ENCODE measurements around the gene ROR2.

Gene ROR2

GRCh38 chr9:91789941-91790340 lies 160.1 kb downstream of the ROR2 start:
- no peak for DNase-seq

- no peak for DNase-seq
These were observed 162.1 kb downstream of the ROR2 start for GRCh38 chr9:91787931-91788330.

- DNase-seq, result no peak
These were observed 163.7 kb downstream of the ROR2 start for GRCh38 chr9:91786132-91786896.

- no peak for DNase-seq
These were observed 164.6 kb downstream of the ROR2 start for GRCh38 chr9:91785447-91785842.

- DNase-seq, result no peak
These were observed 165.2 kb downstream of the ROR2 start for GRCh38 chr9:91784673-91785446.

- no peak for DNase-seq
These were observed 166.0 kb downstream of the ROR2 start for GRCh38 chr9:91783876-91784672.

DNA sequence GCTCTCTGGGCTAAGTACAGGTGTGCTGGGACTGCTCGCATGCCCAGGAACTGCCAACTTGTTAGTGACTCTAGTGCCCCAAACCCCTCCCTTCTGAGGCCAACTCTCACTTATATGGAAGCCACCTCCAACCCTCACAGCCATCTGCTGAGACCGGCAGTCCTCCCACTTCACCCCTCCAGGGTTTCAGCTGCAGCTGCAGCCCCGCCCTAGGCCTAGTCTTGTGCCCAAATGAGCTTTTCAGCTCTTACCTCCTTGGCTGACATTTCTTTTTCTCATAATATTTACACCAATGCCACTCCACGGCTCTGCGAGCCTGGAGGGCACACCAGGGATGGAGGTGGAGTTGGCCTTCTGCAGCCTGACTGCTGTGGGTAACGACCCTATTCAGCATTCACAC lies 166.6 kb downstream of the ROR2 start:
- no peak for DNase-seq

DNA sequence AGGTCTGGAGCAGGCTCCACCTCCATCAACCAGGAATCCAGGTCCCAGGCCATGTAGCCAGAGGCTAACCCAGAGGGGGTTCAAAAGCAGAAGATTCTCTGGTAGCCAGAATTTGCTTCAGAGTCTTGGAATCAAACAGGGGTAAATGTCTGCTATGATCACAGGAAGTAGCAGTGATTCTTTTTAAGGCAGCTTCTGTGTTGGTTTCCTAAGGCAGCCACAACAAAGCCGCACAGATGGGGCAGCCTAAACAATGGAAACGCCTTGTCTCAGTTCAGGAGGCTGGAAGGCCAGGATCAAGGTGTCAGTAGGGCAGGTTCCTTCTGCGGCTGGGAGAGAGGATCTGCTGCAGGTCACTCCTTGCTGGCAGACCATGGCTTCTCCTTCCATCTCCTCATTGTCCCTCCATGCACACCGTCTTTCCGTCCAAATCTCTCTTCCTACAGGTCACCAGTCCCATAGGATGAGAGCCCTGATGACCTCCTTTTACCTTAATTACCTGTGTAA lies 167.3 kb downstream of the ROR2 start:
- DNase-seq, result no peak

GRCh38 chr9:91781906-91782305 lies 168.1 kb downstream of the ROR2 start:
- DNase-seq, result no peak

DNA sequence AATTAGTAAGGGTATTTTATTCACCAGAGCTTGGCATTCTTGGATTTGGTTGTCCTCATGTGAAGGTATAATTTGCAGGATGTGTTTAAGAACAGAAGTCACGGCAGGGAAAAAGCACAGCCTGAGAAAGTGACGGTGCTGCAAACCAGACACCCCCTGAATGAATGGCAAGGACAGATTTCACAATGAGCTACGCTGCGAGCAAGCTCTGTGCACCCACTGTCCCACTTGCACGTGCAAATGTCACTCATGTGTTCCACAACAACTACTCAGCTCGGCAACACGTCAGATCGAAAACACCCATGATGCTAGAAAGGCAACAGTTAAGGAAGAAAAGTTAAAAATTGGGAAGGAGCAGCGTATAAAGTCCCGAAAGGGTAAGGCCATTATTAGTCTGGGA lies 168.9 kb downstream of the ROR2 start:
- DNase-seq, result no peak

DNA sequence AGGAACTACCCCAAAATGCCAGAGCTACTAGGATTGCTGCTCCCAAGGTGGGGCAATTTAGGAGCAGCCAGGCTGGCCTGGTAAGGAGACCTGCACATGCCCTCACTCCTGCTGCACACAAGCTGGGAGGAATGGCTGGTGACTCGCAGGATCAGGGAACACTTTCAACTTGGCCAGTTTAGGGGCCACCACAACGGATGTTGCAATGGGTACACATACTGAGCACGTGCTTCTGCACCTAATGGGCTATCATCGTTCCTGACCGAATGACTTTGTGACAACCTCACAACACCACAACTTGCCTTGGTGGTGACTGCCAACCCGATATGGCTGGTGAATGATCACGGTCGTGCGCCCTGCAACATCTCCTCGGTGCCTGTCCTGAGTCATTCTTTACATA lies 172.0 kb downstream of the ROR2 start:
- no peak for DNase-seq

DNA sequence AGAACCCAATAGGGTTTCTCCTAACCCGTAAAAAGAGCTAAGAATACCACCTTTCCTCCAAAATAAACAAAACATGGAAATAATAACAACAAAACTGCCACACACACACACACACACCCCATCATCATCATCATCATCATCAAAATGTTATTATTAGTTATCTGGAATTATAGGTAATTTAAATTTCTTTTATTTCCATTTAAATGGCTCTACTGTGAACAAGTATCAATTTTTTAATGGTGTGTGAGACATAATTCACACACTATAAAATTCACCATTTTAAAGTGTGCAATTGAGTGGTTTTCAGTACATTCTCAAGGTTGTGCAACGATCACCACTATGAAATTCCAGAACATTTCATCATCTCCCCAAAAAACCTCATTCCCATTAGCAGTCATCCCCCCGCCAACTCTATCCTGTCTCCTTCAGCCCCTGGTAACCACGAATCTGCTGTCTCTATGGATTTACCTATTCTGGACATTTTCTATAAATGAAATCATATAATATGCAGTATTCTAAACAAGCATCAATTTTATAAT lies 172.7 kb downstream of the ROR2 start:
- no peak for DNase-seq

DNA sequence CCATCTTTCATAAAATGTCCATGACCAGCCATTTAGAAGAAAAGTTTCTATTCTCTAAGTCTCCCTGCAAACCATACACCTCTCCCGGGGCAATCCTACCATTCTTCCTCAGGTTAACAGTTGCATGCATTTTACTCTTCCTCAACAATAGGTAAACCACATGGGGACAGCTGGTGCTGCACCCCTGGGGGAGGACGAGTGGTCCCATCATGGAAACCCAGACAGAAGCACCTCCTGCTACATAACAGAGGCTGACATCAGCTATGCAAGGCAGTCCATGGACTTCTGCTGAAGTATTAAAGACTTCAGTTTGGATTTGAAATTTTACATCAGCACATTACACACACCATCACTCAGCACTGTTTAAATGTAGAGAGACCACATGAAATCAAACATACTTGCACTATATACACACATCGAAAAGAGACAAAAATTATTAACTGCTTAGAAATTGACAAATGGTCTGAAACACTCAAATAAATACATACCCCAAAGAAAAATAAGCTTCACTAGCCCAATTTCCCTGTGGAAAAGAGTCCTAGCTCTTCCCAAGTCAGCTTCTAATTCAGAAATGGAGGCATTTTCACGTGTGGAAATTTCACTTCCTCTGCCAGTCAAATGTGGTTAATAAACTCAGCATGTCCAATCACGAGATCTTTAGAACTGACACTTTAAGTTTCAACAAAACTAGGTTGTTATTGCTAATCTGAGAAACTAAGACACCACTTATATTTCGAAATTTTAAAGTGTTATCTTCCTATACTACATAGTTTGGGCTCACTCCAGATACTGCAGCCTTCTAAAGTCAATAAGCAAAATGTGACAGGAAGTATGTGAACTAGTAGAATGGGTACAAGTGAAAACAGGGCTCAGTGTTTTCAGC lies 173.4 kb downstream of the ROR2 start:
- no peak for DNase-seq

DNA sequence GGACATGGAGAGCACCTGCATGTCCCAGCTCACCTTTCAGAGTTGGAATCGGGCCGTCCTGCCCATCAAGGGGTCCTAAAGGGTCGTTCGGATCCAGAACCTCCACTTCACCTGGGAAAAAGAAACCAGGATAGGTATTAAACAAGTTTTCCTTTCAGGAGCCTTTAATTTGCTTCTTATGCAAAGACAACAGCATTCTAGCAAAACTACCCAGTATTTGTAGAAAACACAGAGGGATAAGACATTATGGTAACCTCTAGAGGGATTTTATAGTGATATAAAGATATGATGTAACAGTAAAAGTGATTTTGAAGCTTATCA lies 174.4 kb downstream of the ROR2 start:
- no peak for DNase-seq

DNA sequence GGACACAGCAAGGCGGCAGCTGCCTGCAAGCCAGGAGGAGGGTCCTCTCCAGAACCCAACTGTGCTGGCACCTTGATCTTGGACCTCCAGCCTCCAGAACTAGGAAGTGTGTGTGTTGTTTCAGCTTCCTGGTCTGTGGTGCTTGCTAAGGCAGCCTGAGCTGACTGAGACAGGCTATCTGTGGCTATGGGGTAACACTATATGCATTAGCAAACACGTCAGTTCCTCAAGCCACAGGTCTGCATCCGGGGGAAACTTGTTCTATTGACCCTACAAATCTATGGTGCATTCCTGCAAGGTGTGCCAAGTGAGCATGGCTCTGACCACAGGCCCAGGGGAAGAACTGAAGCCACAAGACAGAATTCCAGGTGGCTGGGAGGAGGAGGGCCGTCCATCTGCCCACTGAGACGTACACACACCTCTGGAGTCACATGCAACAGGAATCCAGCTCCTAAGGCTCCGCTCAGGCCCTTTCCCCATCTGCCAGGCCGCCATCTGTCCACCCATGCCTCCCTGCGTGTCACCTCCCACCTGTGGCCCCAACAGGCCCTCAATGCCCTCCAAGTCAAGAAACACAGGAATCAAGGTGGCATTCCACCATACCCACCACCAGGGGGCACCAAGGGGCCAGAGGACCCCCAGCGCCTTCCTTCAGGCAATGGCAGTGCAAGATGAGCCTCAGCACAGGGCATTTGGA lies 174.9 kb downstream of the ROR2 start:
- DNase-seq, result peak; percentile 55 to 62

GRCh38 chr9:91773156-91773555 lies 176.9 kb downstream of the ROR2 start:
- no peak for DNase-seq

DNA sequence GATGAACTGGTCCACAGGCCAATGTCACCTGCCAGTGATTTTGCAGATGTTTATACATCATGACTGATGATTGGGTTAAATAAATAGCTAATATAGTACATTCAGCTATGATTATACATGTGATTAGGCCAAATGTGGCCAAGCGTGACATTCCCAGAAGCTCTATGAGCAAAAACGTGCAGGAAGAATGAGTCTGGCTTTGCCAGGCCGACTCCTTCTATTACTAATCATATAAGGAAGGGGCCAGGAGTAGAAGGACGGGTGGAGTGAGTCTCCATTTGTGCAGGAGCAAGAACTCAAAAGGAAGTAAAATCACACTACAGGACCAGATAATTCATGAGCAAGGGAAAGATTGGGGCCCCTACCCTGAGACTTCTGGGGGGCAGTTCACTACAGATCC lies 178.2 kb downstream of the ROR2 start:
- DNase-seq, result no peak

GRCh38 chr9:91771027-91771426 lies 179.0 kb downstream of the ROR2 start:
- no peak for DNase-seq

- DNase-seq, result no peak
These were observed 179.8 kb downstream of the ROR2 start for GRCh38 chr9:91770229-91770628.

- DNase-seq, result no peak
These were observed 180.8 kb downstream of the ROR2 start for GRCh38 chr9:91768977-91769916.

Measured in activated CD4-positive, alpha-beta T cell treated with anti-CD3 and anti-CD28 coated beads for 4 hours (primary cell).